ENCODE results near the gene UNK. TPM values are rescaled to one million over a fixed set of nuclear protein-coding genes. Genes with fewer than 3 reads are reported as not detected.

Gene UNK
- total and polyA plus RNA-seq, 2 donors (not counting 1 experiment from before 2014, with no cell fraction given): 35.5 to 70.3 TPM

DNA sequence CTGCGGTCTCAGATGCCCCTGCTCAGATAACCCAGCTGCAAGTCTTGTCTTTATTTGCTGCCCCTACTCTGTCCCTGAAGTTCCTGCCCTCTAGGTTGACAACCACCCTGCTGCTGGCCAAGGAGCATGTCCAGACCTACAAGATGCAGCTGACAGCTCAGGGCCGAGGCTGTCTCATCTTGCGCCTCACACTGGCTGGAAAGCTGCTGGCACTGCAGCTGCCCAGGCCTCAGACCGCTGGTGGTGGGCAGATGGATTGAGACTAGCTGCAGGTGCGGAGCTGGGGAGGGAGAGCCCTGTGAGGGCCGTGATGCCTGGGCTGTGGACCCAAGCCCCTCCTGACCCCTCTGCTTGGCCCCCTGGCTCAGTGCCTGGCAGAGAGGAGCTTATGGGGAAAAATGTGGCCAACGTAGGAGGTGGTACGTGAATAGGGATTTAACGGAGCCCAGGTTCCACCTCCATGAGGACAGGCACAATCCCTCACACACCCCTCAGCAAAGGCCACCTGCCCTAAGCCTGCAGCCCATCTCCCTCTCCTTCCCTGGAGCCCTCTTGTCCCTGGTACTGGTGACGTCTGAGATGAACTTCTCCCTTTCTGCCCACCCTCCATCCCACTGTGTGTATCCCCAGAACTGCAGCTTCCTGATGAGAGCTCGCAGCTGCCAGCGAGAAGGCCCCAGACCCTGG is 11.3 kb upstream of the UNK start:
- Histone ChIP-seq H3K79me2 (ENCODE audit: control insufficient read depth, insufficient read depth, low read length) (peaks cover 16% of the 10 kb centered on the region), H3K4me3 (ENCODE audit: control extremely low read depth in 1 of 5, extremely low read depth in 1 of 5, insufficient read depth in 1 of 5, low read depth in 2 of 5, low read length in 4 of 5) (no peak overlapping the region), H3K9me3 (ENCODE audit: control extremely low read depth in 1 of 3, control insufficient read depth in 2 of 3, insufficient read depth in 1 of 3, low read length in 2 of 3) (no peaks in the 10 kb centered on the region), H3K27me3 (replicated peaks in 1 of 4; ENCODE audit: control extremely low read depth in 1 of 4, control insufficient read depth in 3 of 4, insufficient read depth in 4 of 4, low read length in 3 of 4) (no peaks in the 10 kb centered on the region), H3K4me1 (ENCODE audit: control insufficient read depth in 2 of 2, insufficient read depth in 2 of 2, low read length in 2 of 2) (peaks cover 16 to 29% of the 10 kb centered on the region in 2 donors), H4K20me1 (ENCODE audit: control insufficient read depth, insufficient read depth, low read length, poor library complexity, severe bottlenecking) (peaks cover 30% of the 10 kb centered on the region), H3K4me2 (replicated peaks; ENCODE audit: low read depth, low read length, poor library complexity, severe bottlenecking) (no peak overlapping the region), H2AFZ (ENCODE audit: insufficient read depth, low read depth, low read length, poor library complexity, severe bottlenecking) (no peak overlapping the region), H3K9ac (ENCODE audit: low read length) (no peak overlapping the region), H3K27ac (ENCODE audit: low read length in 2 of 2) (no peak overlapping the region), H3K36me3 (replicated peaks in 1 of 2; ENCODE audit: control extremely low read depth in 1 of 2, control insufficient read depth in 1 of 2, extremely low read depth in 1 of 2, insufficient read depth in 2 of 2, low read length in 1 of 2) (peaks cover 4 to 35% of the 10 kb centered on the region in 2 experiments)
- H3K4me3 Mint-ChIP-seq: no peak overlapping the region
- 93% methylated on average over 11 of the region's 12 CpGs for WGBS (ENCODE audit: insufficient coverage)
- peak overlapping the region; percentile 15 for H3K27ac Mint-ChIP-seq
- ATAC-seq (ENCODE audit: low read depth) (no peak), DNase-seq (peak; percentile 37)
- CTCF ChIA-PET: interaction anchor here (0.9 to 8.5 kb wide), 6 partner anchors 8 to 232 kb away, joined by 3 to 54 read pairs (median 4); partner anchors contain the start of genes GALK1 and UNK
- H3K9me3 Mint-ChIP-seq (ENCODE audit: insufficient read depth): no peaks in the 10 kb centered on the region
- intact Hi-C loops (cut with micrococcal nuclease): no loop called here
- peaks cover 31% of the 10 kb centered on the region for H3K4me1 Mint-ChIP-seq
- POLR2A ChIA-PET: interaction anchor here (1.1 to 8.4 kb wide), 4 partner anchors 8 to 125 kb away, joined by 3 to 78 read pairs (median 4); partner anchors contain the start of genes GALK1, UNC13D and UNK
- H3K27me3 Mint-ChIP-seq: no peaks in the 10 kb centered on the region
- no peak for TF ChIP-seq EZH2 (IDR thresholded peaks at IDR 0.05; ENCODE audit: borderline replicate concordance, insufficient read depth, low read depth, low read length, poor library complexity, severe bottlenecking)
- TF ChIP-seq, protein P1, sequence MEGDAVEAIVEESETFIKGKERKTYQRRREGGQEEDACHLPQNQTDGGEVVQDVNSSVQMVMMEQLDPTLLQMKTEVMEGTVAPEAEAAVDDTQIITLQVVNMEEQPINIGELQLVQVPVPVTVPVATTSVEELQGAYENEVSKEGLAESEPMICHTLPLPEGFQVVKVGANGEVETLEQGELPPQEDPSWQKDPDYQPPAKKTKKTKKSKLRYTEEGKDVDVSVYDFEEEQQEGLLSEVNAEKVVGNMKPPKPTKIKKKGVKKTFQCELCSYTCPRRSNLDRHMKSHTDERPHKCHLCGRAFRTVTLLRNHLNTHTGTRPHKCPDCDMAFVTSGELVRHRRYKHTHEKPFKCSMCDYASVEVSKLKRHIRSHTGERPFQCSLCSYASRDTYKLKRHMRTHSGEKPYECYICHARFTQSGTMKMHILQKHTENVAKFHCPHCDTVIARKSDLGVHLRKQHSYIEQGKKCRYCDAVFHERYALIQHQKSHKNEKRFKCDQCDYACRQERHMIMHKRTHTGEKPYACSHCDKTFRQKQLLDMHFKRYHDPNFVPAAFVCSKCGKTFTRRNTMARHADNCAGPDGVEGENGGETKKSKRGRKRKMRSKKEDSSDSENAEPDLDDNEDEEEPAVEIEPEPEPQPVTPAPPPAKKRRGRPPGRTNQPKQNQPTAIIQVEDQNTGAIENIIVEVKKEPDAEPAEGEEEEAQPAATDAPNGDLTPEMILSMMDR (IDR thresholded peaks at IDR 0.05): no peak

All from B cell (primary cell).